Measurements from ENCODE around the gene ENAM.
"Not testable (repeated sequence)": the region's sequence is repeated elsewhere in the genome, so short reads cannot be mapped to it uniquely, and the experiment has no call there.

The ENAM gene

DNA sequence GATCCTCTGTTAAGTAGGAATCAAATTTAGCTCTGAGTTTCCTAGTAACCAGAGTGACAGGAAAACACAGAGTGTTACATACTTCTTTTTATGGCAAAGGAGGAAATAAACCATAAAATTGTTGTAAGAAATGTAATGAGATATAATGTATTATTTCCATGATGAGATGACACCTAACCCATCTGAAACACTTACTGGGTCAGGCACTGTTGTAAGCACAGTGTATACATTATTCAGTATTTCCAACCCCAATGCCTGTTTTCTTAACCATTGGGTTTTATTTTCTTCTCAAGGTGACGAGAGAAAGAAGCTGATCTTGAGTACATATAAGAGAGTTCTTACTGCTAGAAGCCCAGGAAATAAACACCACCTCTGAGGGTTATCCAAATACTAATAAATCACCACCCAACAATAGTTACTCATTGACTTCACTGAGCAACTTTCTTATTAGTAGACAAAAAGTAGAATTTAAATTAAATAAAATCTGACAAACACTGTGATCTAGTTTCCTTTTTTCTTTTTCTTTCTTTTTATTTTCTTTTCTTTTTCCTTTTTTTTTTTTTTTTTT lies 4.2 kb upstream of the ENAM start:
- no peak for DNase-seq (ENCODE audit: low read depth)

DNA sequence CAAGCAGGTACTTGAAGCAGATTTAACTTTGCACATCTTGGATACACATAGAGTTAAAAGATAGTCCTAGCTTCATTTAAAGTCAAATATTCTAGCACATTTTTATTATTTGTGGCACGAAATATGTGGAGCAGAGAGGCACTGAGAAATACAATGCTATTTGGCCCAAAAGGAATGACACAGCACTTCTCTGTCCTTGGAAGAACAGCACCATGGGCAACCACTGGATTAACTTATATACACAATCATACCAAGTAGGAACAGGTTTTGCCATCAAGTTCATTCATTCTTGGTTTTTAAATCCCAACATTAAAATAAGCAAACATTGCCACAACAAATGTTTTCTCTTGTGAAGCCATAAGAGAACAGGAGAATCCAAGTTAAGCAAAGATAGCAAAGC lies 924 bp upstream of the ENAM start:
- DNase-seq (ENCODE audit: low read depth), result no peak

DNA sequence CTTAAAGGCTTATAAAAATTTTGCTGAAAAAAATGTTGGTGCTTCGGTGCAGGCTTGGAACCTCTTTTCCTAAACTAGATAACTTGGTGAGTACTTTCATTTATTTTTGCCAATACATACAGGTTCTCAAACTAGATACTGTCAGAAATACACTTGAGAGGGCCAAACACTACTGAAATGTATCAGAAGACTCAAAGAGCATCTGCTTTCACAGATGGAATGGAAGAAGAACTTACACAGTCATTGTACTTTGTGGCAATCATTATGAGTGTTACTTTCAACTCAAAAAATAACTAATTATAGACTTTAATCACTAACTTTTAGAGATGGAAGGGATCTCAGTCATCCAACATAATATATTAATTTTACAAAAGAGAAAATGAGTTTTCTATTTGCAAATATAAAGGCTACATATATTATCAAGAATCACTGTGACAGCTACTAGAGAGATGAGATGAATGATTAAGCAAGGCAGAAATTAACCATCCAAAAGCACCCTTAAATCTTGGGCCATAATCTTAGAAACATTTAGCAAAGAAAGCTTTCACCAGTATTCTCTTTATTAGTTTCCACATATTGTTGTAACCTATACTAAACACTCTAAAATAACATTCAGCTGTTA lies 1.0 kb downstream of the ENAM start:
- no peak for DNase-seq (ENCODE audit: low read depth)

DNA sequence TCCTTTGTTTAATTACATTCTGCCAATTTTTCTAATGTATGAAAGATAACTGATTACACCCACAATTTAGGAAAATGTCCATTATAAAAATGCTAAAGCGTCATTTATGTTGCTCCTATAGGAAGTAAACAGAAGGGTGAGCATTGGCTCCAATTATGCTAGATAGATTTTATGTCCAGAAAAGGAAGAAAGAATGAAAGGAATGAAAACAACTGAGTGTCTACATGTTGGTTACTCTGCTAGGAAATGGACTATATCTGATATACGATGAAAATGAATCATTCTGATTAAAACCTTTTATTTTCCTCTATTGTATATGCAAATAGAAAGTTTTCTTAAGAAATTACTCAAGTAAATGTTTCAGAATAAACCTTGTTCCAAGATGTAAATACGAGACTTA lies 1.6 kb downstream of the ENAM start:
- no peak for DNase-seq (ENCODE audit: low read depth)

DNA sequence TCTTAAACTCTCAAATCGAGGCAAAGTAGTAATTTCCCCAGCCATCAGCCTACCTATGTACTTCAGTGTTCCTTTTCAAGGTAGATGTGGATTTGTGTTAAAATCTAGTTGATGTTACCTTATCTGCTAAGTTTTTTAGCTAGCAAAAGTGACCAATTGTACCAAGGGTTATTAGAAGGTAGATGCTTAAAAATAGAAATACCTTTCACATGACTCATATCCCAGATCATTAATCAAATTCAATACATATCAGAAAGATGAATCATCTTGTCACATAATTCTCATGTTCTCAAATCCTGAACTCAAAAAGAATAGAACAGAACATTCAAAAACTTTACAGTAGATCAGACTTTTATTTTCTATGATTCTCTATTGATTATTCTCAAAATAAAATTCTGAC lies 3.5 kb downstream of the ENAM start:
- DNase-seq (ENCODE audit: low read depth), result no peak

DNA sequence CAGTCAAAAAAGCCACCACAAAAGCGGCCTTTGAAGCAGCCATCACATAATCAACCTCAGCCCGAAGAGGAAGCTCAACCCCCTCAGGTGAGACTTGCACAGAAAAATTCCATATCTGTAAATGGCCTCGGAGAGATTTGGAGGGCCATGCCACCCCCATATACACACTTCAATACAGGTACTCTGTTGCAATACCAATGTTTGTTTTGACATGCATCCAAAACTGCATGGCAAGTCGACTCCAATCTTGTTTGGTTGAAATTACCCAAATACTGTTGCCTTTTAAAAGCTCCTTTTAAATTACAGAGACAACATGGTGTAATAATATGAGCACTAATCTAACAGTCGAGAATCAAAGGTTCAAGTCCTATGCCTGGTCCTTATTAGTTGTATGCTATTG lies 5.9 kb downstream of the ENAM start:
- no peak for DNase-seq (ENCODE audit: low read depth)

DNA sequence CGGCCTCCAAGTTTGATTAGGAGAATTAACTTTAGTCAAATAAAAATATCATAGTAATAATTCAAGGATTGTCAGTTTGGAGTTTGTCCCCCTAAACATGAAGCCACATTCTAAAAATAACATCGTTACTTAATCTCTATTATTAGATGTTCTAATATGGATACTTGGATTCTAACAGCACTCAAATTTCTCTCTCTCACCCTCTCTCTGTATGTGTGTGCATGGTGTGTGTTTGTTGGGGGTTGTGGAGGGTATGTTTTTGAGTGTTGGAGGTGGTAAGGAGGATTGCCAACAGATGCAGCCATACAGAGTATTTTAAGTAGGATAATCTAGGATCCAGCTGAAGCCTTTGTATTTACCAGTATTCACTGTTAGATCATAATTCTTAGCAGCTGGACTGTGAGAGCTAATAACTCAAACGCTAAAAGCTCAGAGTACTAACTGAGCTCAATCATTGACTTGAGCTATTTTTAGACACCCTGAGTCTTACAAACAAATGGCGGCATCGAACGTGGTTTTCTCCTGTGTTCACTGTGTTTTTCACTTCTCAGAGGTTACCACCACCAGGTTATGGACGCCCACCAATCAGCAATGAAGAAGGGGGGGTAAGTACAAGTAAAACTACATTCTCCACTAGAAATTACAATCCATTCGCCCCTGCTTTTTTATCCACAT lies 8.8 kb downstream of the ENAM start:
- no peak for DNase-seq (ENCODE audit: low read depth)

DNA sequence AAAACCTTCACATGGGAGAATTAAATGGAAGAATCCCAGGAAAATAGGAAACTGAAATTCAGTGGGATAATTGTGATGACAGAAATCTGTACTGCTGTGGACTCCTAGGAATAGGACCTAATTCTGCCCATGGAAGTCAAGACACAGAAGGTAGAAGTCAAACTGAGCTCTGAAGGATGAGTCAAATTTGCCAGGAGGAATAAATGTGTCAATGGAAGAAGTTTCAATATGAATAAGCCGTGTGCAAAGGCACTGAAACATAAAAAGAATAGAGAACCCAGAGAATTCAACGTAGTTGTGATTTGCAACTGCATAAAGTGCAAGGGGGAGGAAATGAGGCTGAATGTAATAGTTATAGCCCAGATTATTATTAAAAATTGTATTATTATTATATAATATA lies 11.6 kb downstream of the ENAM start:
- DNase-seq (ENCODE audit: low read depth), result no peak

DNA sequence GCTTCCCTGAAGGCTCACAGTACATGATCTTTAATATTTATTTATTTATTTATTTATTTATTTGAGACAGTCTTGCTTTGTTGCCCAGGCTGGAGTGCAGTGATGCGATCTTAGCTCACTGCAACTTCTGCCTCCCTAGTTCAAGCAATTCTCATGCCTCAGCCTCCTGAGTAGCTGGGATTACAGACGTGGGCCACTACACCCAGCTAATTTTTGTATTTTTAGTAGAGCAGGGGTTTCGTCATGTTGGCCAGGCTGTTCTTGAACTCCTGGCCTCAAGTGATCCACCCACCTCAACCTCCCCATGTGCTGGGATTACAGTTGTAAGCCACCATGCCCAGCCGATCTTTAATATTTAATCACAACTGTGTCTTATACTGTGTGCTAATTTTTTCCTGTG lies 22.2 kb downstream of the ENAM start:
- DNase-seq (ENCODE audit: low read depth), result not testable (repeated sequence)

DNA sequence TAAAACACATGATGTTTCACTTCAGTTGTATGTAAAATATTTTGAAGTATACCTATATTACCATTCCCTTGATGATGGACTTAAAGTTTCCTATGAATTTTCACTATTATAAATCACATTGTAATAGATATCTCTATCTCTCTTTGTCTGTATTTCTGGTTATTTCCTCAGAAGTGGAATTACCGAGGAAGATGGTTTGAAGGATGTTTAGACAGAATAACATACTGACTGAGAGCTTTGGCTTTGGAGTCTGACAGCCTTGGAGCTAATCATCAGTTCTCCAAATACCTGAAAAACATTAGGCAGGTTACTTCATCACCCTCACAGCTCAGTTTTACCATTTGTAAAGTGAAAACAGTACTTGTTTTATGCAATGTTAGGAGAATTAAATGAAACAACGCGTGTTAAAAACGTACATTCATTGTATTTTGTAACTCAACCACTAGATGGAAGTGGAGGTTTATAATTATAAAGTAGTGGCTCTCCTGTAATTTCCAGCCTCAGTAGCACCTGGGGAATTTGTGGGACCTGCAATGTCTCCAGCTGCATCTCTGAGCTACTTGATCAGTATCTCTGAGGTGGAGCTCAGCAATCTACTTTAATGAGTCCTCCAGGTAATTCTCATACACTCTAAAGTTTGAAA lies 23.4 kb downstream of the ENAM start:
- no peak for DNase-seq (ENCODE audit: low read depth)

DNA sequence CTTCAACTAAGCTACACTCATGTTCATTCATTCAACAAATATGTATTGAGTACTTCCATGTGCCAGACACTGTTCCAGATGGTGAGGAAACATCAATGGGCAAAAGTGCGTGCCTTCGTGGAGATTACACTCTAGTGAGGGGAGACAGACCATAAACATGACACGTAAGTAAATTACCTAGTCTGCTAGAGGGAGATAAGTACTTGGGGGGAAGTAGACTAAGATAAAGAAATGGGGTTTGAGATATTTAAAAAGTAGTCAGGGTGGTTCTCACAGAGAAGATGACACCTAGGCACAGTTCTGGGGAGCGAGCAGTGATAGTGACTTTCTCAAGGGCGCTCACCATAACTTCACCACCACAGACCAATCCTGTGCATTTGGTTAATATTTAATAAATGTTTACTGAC lies 26.1 kb downstream of the ENAM start:
- no peak for DNase-seq (ENCODE audit: low read depth)

DNA sequence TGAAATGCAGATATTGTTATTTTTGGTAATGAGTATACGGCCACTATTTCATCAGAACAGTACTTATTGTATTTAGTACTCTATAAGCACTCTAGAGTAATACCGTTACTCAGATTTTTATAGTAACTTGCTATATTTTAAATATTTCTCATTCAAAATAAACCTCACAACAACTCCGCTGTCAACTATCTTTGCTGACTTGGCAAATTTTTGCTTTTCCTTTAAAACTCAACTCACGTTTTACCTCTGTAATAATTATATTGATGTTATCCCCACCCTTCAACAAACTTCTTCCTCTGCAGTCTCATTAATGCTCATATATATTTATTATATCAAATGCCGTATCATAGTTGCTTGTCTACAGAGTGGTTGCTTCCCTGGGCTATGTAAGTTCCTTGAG lies 28.8 kb downstream of the ENAM start:
- no peak for DNase-seq (ENCODE audit: low read depth)

DNA sequence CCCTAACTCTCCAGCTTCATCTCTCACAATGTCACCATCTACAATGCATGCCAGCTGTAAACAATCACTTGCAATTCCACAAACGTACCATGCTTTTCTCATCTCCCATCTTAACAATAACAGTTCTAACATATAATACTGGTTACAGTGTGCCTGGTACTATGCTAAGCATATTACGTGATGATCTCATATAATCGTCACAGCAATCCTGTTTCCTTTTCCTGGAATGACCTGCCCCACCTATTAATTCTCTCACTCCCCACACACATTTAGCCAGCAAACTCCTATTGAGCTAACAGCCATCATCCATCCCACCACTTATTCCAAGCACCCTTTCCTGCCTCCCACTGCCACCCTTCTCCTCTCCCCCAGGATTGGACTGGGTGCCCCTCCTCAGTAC lies 29.9 kb downstream of the ENAM start:
- DNase-seq (ENCODE audit: low read depth), result no peak

DNA sequence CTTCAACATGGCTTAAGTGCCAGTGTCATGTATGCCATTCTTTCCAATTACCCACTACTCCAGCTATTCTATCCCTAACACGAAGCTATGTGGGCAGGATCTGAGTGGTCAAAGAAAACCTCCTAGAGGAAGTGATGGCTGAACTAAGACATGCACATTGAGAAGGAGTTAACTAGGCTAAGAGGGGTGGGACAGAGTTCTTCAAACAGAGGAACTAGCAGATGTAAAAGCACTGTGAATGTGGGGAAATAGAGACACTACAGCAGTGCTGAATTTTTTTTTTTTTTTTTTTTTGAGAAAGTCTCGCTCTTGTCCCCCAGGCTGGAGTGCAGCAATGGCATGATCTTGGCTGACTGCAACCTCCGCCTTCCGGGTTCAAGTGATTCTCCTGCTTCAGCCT lies 31.6 kb downstream of the ENAM start:
- DNase-seq (ENCODE audit: low read depth), result no peak

DNA sequence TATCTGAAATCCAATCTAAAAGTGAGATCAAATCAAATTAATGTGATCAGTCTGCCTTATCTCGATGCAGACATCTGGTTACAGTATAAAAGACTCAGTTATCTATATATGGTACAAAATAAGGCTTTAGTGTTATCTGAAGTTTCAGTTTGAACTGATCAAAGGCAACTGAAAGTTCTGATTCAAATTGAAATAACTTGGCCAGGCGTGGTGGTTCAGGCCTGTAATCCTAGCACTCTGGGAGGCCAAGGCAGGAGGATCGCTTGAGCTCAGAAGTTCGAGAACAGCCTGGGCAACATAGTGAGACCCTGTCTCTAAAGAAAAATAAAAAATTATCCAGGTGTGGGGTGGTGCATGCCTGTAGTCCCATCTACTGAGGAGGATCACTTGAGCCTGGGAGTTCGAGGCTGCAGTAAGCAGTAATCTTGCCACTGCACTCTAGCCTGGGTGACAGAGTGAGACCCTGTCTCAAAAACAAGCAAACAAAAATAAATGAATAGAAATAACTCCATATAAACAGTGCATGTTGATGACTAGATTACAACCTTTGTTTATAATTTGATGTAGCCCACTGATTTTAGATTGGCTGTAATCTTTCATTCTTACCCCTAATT lies 32.9 kb downstream of the ENAM start:
- DNase-seq (ENCODE audit: low read depth), result not testable (repeated sequence)

DNA sequence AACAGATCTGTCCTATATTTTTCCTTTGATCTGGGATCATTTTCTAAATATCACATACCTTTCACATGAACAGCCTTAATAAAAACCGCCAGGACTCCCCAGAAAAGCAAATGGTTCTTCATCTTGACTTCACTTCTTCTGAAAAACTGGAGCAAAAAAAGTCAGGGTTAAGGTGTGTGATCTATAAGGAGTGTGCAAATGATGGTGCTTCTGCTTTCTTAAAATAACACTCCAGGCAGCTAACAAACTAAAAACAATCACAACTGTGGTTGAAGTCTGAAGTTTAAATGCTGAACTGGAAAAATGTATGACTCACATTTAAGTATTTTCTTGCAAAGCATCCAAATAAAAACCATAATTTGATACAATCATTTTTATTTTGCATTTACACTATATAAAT lies 37.8 kb downstream of the ENAM start, which contains the start of gene JCHAIN:
Gene JCHAIN (minus strand): TSS at position 140 of the 400 bp plus-strand sequence. CDS start 18 bp downstream, at position 122.
- no peak for DNase-seq (ENCODE audit: low read depth)

DNA sequence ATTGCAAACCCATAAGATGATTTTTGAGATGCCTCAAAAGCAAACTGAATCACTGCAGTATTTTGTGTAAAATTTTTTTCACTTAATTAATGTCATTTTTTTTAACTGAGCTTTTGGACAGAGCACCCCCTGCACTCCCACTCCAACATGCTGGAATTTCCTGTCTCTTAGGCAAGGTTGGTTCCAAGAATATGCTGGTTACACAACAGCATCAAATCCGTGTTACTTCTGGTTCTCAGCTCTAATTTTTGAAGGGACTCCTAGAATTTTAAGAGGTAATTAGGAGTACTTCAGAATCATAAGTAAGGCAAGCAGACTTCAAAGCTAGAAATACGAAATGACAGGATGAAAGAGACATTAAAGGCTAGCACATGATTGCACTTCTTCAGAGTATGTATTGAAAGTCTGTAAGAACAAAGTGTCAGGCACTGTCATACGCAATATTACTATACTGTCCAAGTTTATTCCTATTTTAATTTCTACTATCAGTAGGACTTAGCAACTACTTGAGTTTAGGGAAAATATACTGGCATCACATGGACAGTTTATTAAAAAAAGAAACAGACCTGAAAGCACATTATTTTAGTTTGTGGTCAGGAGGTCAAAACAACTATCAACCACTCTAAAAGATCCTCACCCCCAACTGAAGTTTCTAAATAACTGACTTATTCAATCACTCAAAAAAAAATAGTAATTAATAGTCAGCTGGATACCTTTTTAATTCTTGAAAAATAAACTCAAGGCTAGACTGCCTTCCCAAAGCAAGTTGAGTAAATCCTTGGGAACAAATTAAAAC lies 39.4 kb downstream of the ENAM start:
- DNase-seq (ENCODE audit: low read depth), result no peak

DNA sequence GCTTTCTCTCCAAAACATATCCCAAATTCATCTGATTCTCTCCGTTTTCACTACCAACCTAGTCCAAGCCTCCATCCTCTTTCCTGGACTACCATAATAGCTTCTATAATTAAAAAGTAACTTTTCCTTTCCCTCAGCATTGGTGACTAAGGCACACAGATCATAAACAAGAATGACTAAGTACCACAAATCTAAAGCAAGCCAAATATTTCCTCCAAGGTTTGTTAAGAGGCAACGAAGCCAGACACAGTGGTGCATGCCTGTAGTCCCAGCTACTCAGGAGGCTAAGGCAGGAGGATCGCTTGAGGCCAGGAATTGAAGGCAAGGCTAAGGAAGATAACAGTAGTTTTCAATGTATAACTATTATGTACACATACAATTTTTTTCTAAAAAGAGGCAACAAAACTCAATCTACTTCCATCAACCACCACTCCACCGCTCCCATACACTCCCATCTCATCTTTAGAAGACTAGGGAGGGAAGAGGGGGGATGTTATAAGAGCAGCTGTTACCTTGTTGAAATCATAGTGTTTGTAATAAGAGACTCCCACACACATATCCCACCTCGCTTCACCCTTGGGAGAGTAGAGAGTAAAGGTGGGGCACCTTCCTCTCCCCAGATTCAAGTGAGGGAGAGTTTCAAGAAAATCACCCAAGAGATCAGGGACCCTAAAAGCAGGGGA lies 41.9 kb downstream of the ENAM start:
- DNase-seq (ENCODE audit: low read depth), result no peak

DNA sequence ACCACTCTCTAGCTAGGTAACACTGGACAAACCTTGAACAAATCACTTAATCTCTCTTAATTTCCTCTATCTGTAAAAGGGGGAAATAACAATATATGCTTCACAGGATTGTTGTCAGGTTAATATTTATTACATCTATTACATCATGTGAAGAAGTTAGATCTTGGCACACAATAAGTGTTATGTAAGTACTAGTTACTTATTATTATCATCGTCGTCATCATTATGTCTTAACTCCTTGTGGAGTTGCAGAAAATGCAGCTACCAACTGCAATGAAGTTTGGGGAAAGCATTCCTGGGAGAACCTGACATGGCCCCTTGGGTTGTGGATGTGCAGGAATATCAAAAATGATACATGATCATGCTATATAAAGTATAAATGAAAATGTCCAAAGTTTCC lies 42.5 kb downstream of the ENAM start:
- no peak for DNase-seq (ENCODE audit: low read depth)

DNA sequence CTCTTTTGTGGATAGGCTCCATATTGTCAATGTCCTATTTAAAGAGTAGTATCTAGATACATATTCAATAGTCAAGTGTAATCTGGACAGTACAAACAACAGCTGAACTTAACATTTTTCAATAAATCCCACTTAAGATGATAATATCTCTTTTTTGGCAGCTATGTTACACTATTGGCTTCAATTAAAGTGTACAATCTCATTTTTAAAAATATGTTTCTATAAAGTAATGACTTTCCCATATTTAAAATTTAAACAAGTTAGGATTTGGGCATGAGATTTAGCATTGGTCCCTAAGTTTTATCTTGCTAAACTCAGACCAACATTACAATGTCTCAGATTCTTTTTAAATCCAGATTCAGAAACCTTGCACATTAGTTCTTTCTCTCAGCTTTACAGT lies 45.6 kb downstream of the ENAM start:
- DNase-seq (ENCODE audit: low read depth), result no peak

DNA sequence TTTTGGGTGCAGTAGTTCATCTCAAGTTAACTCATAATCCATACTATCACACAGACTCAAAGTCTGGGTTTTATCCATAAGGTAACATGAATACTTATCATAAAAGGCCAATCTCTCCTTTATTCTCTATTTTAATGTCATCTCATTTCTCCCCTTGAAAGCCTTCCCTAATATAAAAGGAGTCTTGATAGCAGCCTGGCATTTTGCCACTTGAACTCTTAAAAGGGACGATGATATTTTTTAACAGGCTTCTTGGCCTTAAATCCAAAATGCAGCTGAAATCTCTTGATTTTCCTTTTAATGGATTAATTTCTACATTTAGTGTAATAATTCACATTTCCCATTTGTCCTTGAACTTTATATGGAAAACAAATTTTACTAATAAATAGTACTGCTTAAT lies 46.2 kb downstream of the ENAM start:
- DNase-seq (ENCODE audit: low read depth), result no peak
